HepG2 (cell line): Measurements from ENCODE around the gene GALNTL6. TPM values are rescaled to one million over a fixed set of nuclear protein-coding genes. Genes with fewer than 3 reads are reported as not detected.

Experiments used
- ATAC-seq: fragments of 200-7000 bp; cut with Tn5 transposase; 3 replicates; pipeline ENCODE4 v1.9.1; 2020; ENCODE audit warnings: mild to moderate bottlenecking, moderate library complexity
- BruUV-seq: library from RNA; stranded (reverse); fragments of 400-500 nt; replicated peaks from 2 replicates; lab custom pipeline; 2021; lab: Mats Ljungman, UMichigan
- CTCF ChIA-PET: fragments of 300-600 bp; formaldehyde crosslinking; extraction: SDS; loops from one replicate; lab custom pipeline; 2021; ENCODE audit warnings: low total read pairs, inconsistent platforms, low intra/inter-chr PET ratio; lab: Yijun Ruan, JAX
- POLR2A ChIA-PET: fragments of 350-600 bp; sonication (Branson Sonifier 250); formaldehyde crosslinking; loops from one replicate; lab custom pipeline; 2020; ENCODE audit warnings: antibody characterized with exemption, inconsistent platforms; lab: Yijun Ruan, JAX
- DNase-seq: peaks from one replicate; pipeline ENCODE4 v3.0.0-alpha.2; 2015; ENCODE audit warnings: low spot score
- FAIRE-seq: peaks from 3 replicates; lab custom pipeline; 2011; peaks lifted over from hg19 to GRCh38; lab: Jason Lieb, UNC
- H2AFZ ChIP-seq: one replicate; pipeline ENCODE4 v1.6.1; 2011; ENCODE audit warnings: low read length, inconsistent platforms
- H3K27ac ChIP-seq: fragments of 300-600 bp; 3 replicates; pipeline ENCODE4 v1.8.0; 2011; ENCODE audit warnings: mixed run types, mild to moderate bottlenecking, mixed read lengths, low read length, inconsistent platforms; ENCODE audit not compliant: insufficient read depth; ENCODE audit errors: extremely low read length
- H3K27me3 ChIP-seq, 2 experiments: fragments of 200-600 bp in 1 of 2; 2 replicates in 1 of 2; 3 replicates in 1 of 2; pipeline versions ENCODE4 v1.6.0 to v1.8.0; 2011; ENCODE audit warnings: low read length in 2 of 2, mild to moderate bottlenecking in 2 of 2, moderate library complexity in 2 of 2, inconsistent platforms in 1 of 2; ENCODE audit not compliant: insufficient read depth in 2 of 2, control insufficient read depth in 1 of 2
- H3K36me3 ChIP-seq, 2 experiments: fragments of 200-600 bp in 1 of 2; replicated peaks in 1 of 2; 2 replicates in 1 of 2; 3 replicates in 1 of 2; pipeline versions ENCODE4 v1.5.1 to v1.8.0; 2011; ENCODE audit warnings: low read length in 2 of 2, inconsistent platforms in 1 of 2; ENCODE audit not compliant: insufficient read depth in 2 of 2, control insufficient read depth in 1 of 2
- H3K4me1 ChIP-seq: 2 replicates; pipeline ENCODE4 v1.5.1; 2012; ENCODE audit warnings: low read length, inconsistent platforms; ENCODE audit not compliant: insufficient read depth
- H3K4me2 ChIP-seq: 2 replicates; pipeline ENCODE4 v1.6.0; 2011; ENCODE audit warnings: low read depth, low read length, inconsistent platforms
- H3K4me3 ChIP-seq, 3 experiments: fragments of 200-600 bp in 1 of 3; sonication (generic), shearing (Covaris generic) in 1 of 3; replicated peaks in 1 of 3; 2 replicates each; pipeline ENCODE4 v1.5.1; 2011 to 2016; ENCODE audit warnings: low read length in 3 of 3, inconsistent platforms in 2 of 3, low read depth in 2 of 3, mild to moderate bottlenecking in 2 of 3, control low read depth in 1 of 3, mixed read lengths in 1 of 3; ENCODE audit not compliant: insufficient read depth in 1 of 3
- H3K79me2 ChIP-seq: one replicate; pipeline ENCODE4 v1.6.1; 2011; ENCODE audit warnings: low read length, inconsistent platforms; ENCODE audit not compliant: insufficient read depth
- H3K9ac ChIP-seq: 2 replicates; pipeline ENCODE4 v1.6.0; 2011; ENCODE audit warnings: mild to moderate bottlenecking, low read depth, low read length, inconsistent platforms; ENCODE audit not compliant: insufficient read depth
- H3K9me3 ChIP-seq: 2 replicates; pipeline ENCODE4 v1.5.1; 2012; ENCODE audit warnings: mild to moderate bottlenecking, low read length
- H4K20me1 ChIP-seq: 2 replicates; pipeline ENCODE4 v1.6.0; 2011; ENCODE audit warnings: inconsistent platforms, mild to moderate bottlenecking, low read length, moderate library complexity; ENCODE audit not compliant: insufficient read depth
- BATF2 ChIP-seq: sonication (generic); formaldehyde crosslinking; IDR thresholded peaks from 2 replicates; pipeline ENCODE4 v1.8.0; 2022; ENCODE audit warnings: mild to moderate bottlenecking, missing genetic modification reagents, moderate library complexity
- BRCA1 ChIP-seq: sonication (generic); formaldehyde crosslinking; IDR thresholded peaks from 2 replicates; pipeline ENCODE4 v1.4.0; 2020; ENCODE audit warnings: missing genetic modification reagents
- FIP1L1 ChIP-seq: fragments of 200-400 bp; formaldehyde crosslinking; IDR thresholded peaks from 2 replicates; pipeline ENCODE4 v1.6.1; 2018; ENCODE audit warnings: low read depth, mild to moderate bottlenecking, low read length, moderate library complexity, borderline replicate concordance; ENCODE audit not compliant: insufficient read depth
- ISL2 ChIP-seq: sonication (generic); formaldehyde crosslinking; IDR thresholded peaks from 2 replicates; pipeline ENCODE4 v1.5.0; 2020; ENCODE audit warnings: missing genetic modification reagents
- MXD4 ChIP-seq: IDR thresholded peaks from 2 replicates; pipeline ENCODE4 v1.6.1; 2016; ENCODE audit warnings: mild to moderate bottlenecking, missing biosample characterization, missing genetic modification reagents
- ZBTB21 ChIP-seq: sonication (generic); formaldehyde crosslinking; IDR thresholded peaks from 2 replicates; pipeline ENCODE4 v1.4.0; 2020; ENCODE audit warnings: missing genetic modification reagents
- ZNF281 ChIP-seq: sonication (generic); formaldehyde crosslinking; IDR thresholded peaks from 2 replicates; pipeline ENCODE4 v1.4.0; 2020; ENCODE audit warnings: missing genetic modification reagents, borderline replicate concordance
- ZNF292 ChIP-seq: sonication (generic); formaldehyde crosslinking; IDR thresholded peaks from 2 replicates; pipeline ENCODE4 v1.8.1; 2022; ENCODE audit warnings: mild to moderate bottlenecking, low read depth, missing genetic modification reagents, borderline replicate concordance
- ZNF574 ChIP-seq: sonication (generic); formaldehyde crosslinking; IDR thresholded peaks from 2 replicates; pipeline ENCODE4 v1.4.0; 2020; ENCODE audit warnings: missing genetic modification reagents
- WGBS: methylation state at CpG from one replicate; pipeline ENCODE4 v1.1.6; 2017; ENCODE audit warnings: low lambda C conversion rate; 5-methylcytosine and 5-hydroxymethylcytosine counted together
- in situ Hi-C: cut with HindIII; loops from 2 replicates; pipeline ENCODE4 v1.10.0; 2017; ENCODE audit warnings: low pct_unique_long_range_greater_than_20kb; ENCODE audit not compliant: extremely low pct_ligation_motif_present
- intact Hi-C: fragments of 100-400 bp; cut with micrococcal nuclease; formaldehyde crosslinking; loops from one replicate; pipeline ENCODE4 v1.10.0; 2022; ENCODE audit not compliant: unreplicated experiment
- polyA plus RNA-seq, 8 experiments: library from polyadenylated mRNA; depleted of rRNA in 3 of 8; stranded (reverse) in 7 of 8; unstranded in 1 of 8; fragments of >200 nt; fragmentation: Illumina TruSeq in 4 of 8; extraction: Trizol in 4 of 8; gene quantifications; 2 replicates each; pipeline versions ENCODE4 v1.2.1 to v1.2.3, GENCODE V29; 2011 to 2016; ENCODE audit warnings: low read depth in 4 of 8, missing spikeins in 1 of 8, mixed read lengths in 1 of 8; ENCODE audit not compliant: insufficient read depth in 1 of 8
- total RNA-seq, 5 experiments: library from RNA; depleted of rRNA; stranded (reverse); fragments of >200 nt; fragmentation: Illumina TruSeq; extraction: Trizol; gene quantifications; 2 replicates each; pipeline ENCODE4 v1.2.3, GENCODE V29; 2016; ENCODE audit warnings: low read depth in 1 of 5

Gene GALNTL6
- total and polyA plus RNA-seq, 2 of the 13 experiments (the other 11 are each of a cell fraction or from before 2014, with no cell fraction given), result not detected

GRCh38 chr4:172392741-172393140 is 579.5 kb downstream of the GALNTL6 start:
- intact Hi-C loops (no loop called here), in situ Hi-C loops (no loop called here)
- H3K27ac ChIP-seq, result no peak overlapping the region
- POLR2A ChIA-PET, result no interaction called here
- H2AFZ ChIP-seq, result no peak overlapping the region
- 0 out of 2 replicates have a peak, but pooled peaks cover 4% of the 10 kb centered on the region for H3K9me3 ChIP-seq
- no peak for FAIRE-seq
- 19% methylated on average over 6 of the region's 10 CpGs for WGBS
- no peak for ATAC-seq
- no peak overlapping the region for H3K4me3 ChIP-seq
- no TSS peak for BruUV-seq
- CTCF ChIA-PET, result no interaction called here
- H4K20me1 ChIP-seq, result no peaks in the 10 kb centered on the region
- H3K36me3 ChIP-seq, result no peaks in the 10 kb centered on the region
- no peak for DNase-seq
- H3K4me1 ChIP-seq, result no peaks in the 10 kb centered on the region
- H3K79me2 ChIP-seq, result no peaks in the 10 kb centered on the region
- no peak for TF ChIP-seq BRCA1 (CRISPR knock-in tag)
- TF ChIP-seq FIP1L1, result no peak
- no peak for TF ChIP-seq ZNF281
- TF ChIP-seq ZNF292 (CRISPR knock-in tag), result no peak
- no peak for TF ChIP-seq BATF2 (CRISPR knock-in tag)
- TF ChIP-seq ISL2 (CRISPR knock-in tag), result no peak
- no peak for TF ChIP-seq ZBTB21 (CRISPR knock-in tag)
- TF ChIP-seq MXD4 (CRISPR knock-in tag), result no peak
- TF ChIP-seq ZNF574 (CRISPR knock-in tag), result no peak
- no peak overlapping the region for H3K4me2 ChIP-seq
- H3K27me3 ChIP-seq, result no peaks in the 10 kb centered on the region
- H3K9ac ChIP-seq, result no peak overlapping the region
